WTC11 (cell line): ENCODE results near the gene IPO9. TPM values are rescaled to one million over a fixed set of nuclear protein-coding genes. Genes with fewer than 3 reads are reported as not detected.

Source experiments
- ATAC-seq: fragments of 200-7000 bp; cut with Tn5 transposase; 2 replicates; pipeline ENCODE4 v1.10.0; 2021; ENCODE audit warnings: mild to moderate bottlenecking, moderate library complexity
- CTCF ChIA-PET: fragments of 300-600 bp; sonication (Branson Sonifier 250); formaldehyde crosslinking; loops from one replicate; lab custom pipeline; 2021; ENCODE audit warnings: antibody characterized with exemption; lab: Charles Lee
- POLR2A ChIA-PET: fragments of 350-600 bp; sonication (Branson Sonifier 250); formaldehyde crosslinking; loops from one replicate; lab custom pipeline; 2021; ENCODE audit warnings: antibody characterized with exemption; lab: Charles Lee
- DNase-seq: peaks from one replicate; pipeline ENCODE4 v3.0.0; 2021; ENCODE audit warnings: low spot score
- H3K27ac Mint-ChIP-seq: 2 replicates; pipeline ENCODE4 v1.8.0; 2021; ENCODE audit warnings: mixed read lengths
- H3K27me3 Mint-ChIP-seq: 2 replicates; pipeline ENCODE4 v1.8.0; 2021; ENCODE audit warnings: low read depth, mild to moderate bottlenecking, moderate library complexity, mixed read lengths
- H3K36me3 Mint-ChIP-seq: 2 replicates; pipeline ENCODE4 v1.8.0; 2021; ENCODE audit warnings: mixed read lengths
- H3K4me1 Mint-ChIP-seq: 2 replicates; pipeline ENCODE4 v1.8.0; 2022; ENCODE audit warnings: mixed read lengths
- H3K4me3 Mint-ChIP-seq: 2 replicates; pipeline ENCODE4 v1.8.0; 2021; ENCODE audit warnings: mild to moderate bottlenecking, moderate library complexity, mixed read lengths
- H3K9me3 Mint-ChIP-seq: 2 replicates; pipeline ENCODE4 v1.8.0; 2021; ENCODE audit warnings: mixed read lengths
- ARID4B ChIP-seq: sonication (generic); formaldehyde crosslinking; IDR thresholded peaks from 2 replicates; pipeline ENCODE4 v1.8.0; 2023; ENCODE audit warnings: missing genetic modification reagents, mild to moderate bottlenecking, borderline replicate concordance
- ATF3 ChIP-seq: sonication (generic); formaldehyde crosslinking; conservative IDR thresholded peaks from 2 replicates; pipeline ENCODE4 v1.8.1; 2022; ENCODE audit warnings: mild to moderate bottlenecking, missing genetic modification reagents
- E2F1 ChIP-seq: sonication (generic); formaldehyde crosslinking; IDR thresholded peaks from 2 replicates; pipeline ENCODE4 v1.8.0; 2022; ENCODE audit warnings: mild to moderate bottlenecking, missing genetic modification reagents
- ERG ChIP-seq: fragments of 250-450 bp; sonication (Bioruptor Pico); IDR thresholded peaks from 2 replicates; pipeline ENCODE4 v1.8.0; 2021; ENCODE audit warnings: mild to moderate bottlenecking
- ETV6 ChIP-seq: sonication (generic); formaldehyde crosslinking; IDR thresholded peaks from 2 replicates; pipeline ENCODE4 v1.8.1; 2022; ENCODE audit warnings: mild to moderate bottlenecking, missing genetic modification reagents
- FOXK1 ChIP-seq: sonication (generic); formaldehyde crosslinking; IDR thresholded peaks from 2 replicates; pipeline ENCODE4 v1.8.0; 2022; ENCODE audit warnings: mild to moderate bottlenecking, moderate library complexity, missing genetic modification reagents
- GABPB1 ChIP-seq: sonication (generic); formaldehyde crosslinking; IDR thresholded peaks from 2 replicates; pipeline ENCODE4 v1.8.1; 2023; ENCODE audit warnings: mild to moderate bottlenecking, missing genetic modification reagents
- GTF2I ChIP-seq: fragments of 250-450 bp; sonication (Bioruptor Pico); conservative IDR thresholded peaks from 2 replicates; pipeline ENCODE4 v1.4.0; 2021; ENCODE audit warnings: mild to moderate bottlenecking
- HMGA2 ChIP-seq: fragments of 250-450 bp; sonication (Bioruptor Pico); IDR thresholded peaks from 2 replicates; pipeline ENCODE4 v1.4.0; 2021; ENCODE audit warnings: mild to moderate bottlenecking, moderate library complexity
- IRF1 ChIP-seq: sonication (generic); formaldehyde crosslinking; IDR thresholded peaks from 2 replicates; pipeline ENCODE4 v1.8.0; 2023; ENCODE audit warnings: missing genetic modification reagents
- JAZF1 ChIP-seq: fragments of 250-450 bp; sonication (Bioruptor Pico); IDR thresholded peaks from 2 replicates; pipeline ENCODE4 v1.9.0; 2021; ENCODE audit warnings: moderate library complexity, mild to moderate bottlenecking, inconsistent platforms
- RORB ChIP-seq: fragments of 250-450 bp; sonication (Bioruptor Pico); IDR thresholded peaks from 2 replicates; pipeline ENCODE4 v1.9.0; 2021; ENCODE audit warnings: mild to moderate bottlenecking
- SMAD3 ChIP-seq: sonication (generic); formaldehyde crosslinking; IDR thresholded peaks from 2 replicates; pipeline ENCODE4 v1.8.0; 2022; ENCODE audit warnings: missing genetic modification reagents, mild to moderate bottlenecking, borderline replicate concordance
- TEAD4 ChIP-seq: sonication (generic); formaldehyde crosslinking; IDR thresholded peaks from 2 replicates; pipeline ENCODE4 v1.8.0; 2022; ENCODE audit warnings: mild to moderate bottlenecking, missing genetic modification reagents
- ZNF138 ChIP-seq: sonication (generic); formaldehyde crosslinking; conservative IDR thresholded peaks from 2 replicates; pipeline ENCODE4 v1.8.1; 2022; ENCODE audit warnings: mild to moderate bottlenecking, moderate library complexity, missing genetic modification reagents
- ZNF281 ChIP-seq: sonication (generic); formaldehyde crosslinking; IDR thresholded peaks from 2 replicates; pipeline ENCODE4 v1.8.0; 2023; ENCODE audit warnings: mild to moderate bottlenecking, missing genetic modification reagents
- ZNF416 ChIP-seq: fragments of 250-450 bp; sonication (Bioruptor Pico); IDR thresholded peaks from 2 replicates; pipeline ENCODE4 v1.9.0; 2021; ENCODE audit warnings: mild to moderate bottlenecking, inconsistent platforms
- total RNA-seq: library from RNA; stranded (reverse); gene quantifications from 3 replicates; pipeline ENCODE4 v1.2.3, GENCODE V29; 2021

Gene IPO9
- total RNA-seq, 1 experiment from 2014 or later: 97.2 TPM

GRCh38 chr1:201828820-201829774 is at the start of gene IPO9 (continued):
- no peak for TF ChIP-seq E2F1 (CRISPR knock-in tag)
- peak; percentile 42; the same call in 1 of the 2 replicates for TF ChIP-seq FOXK1 (CRISPR knock-in tag)
- TF ChIP-seq ETV6 (CRISPR knock-in tag): no peak
- TF ChIP-seq ATF3 (CRISPR knock-in tag): no peak
- 0 out of 2 replicates have a peak, but pooled peaks have one; percentile 42 for TF ChIP-seq GTF2I
- TF ChIP-seq ZNF281: peak; percentile 57; the same call in 1 of the 2 replicates
- peak; percentile 61 for TF ChIP-seq GABPB1
- no peak for TF ChIP-seq ZNF138 (CRISPR knock-in tag)

- CTCF ChIA-PET: interaction anchor here (0.8 to 3.2 kb wide), 2 partner anchors 14 to 70 kb away, joined by 4 to 20 read pairs; no protein-coding TSS in a partner anchor
- ATAC-seq (no peak), DNase-seq (no peak)
- POLR2A ChIA-PET: interaction anchor here (0.6 kb wide), 1 partner anchor 337 kb away, joined by 4 read pairs; no protein-coding TSS in a partner anchor
- Mint-ChIP-seq H3K27ac (no peak overlapping the region), H3K9me3 (peaks cover 19% of the 10 kb centered on the region), H3K4me3 (no peak overlapping the region), H3K4me1 (no peaks in the 10 kb centered on the region), H3K36me3 (peaks cover 47% of the 10 kb centered on the region), H3K27me3 (no peaks in the 10 kb centered on the region)
- TF ChIP-seq ARID4B (CRISPR knock-in tag) (no peak), TEAD4 (no peak), ETV6 (CRISPR knock-in tag) (no peak), IRF1 (no peak), JAZF1 (CRISPR knock-in tag) (no peak), ZNF416 (no peak), HMGA2 (CRISPR knock-in tag) (no peak), SMAD3 (CRISPR knock-in tag) (no peak), ERG (CRISPR knock-in tag) (no peak), RORB (no peak)
Measured at GRCh38 chr1:201779351-201779880, 49.5 kb upstream of the IPO9 start.
